ENCODE data around the gene SLC4A9. TPM values are rescaled to one million over a fixed set of nuclear protein-coding genes. Genes with fewer than 3 reads are reported as not detected.

Gene SLC4A9
- total and polyA plus RNA-seq, 2 experiments from 2014 or later, result 0.07 to 0.53 TPM

DNA sequence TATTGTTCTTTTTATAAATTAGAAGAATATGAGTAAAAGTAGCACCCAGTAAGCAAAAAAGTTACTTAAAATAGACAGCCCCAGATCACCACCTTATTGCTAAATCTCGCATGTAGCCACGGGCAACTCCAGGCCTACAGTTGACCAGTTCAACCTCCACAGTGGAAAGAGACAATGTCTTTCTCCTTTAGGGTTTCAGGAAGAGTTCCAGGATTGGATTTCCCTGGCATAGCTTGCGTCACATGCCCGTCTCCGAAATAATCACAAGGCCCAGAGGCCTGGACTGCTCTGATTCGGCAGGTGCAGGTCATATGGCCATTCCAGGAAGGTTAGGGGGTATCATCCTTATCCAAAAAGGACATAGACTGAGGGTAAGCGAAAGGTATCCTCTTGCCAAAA, 47.2 kb upstream of the SLC4A9 start:
- H3K4me3 ChIP-seq, result no peak overlapping the region
- no peak overlapping the region for H3K4me2 ChIP-seq
- H3K9me2 ChIP-seq (replicated peaks; ENCODE audit: insufficient read depth), result no peaks in the 10 kb centered on the region
- H3K27ac ChIP-seq, result no peak overlapping the region
- no peaks in the 10 kb centered on the region for H3K36me3 ChIP-seq (replicated peaks; ENCODE audit: insufficient read depth, low read depth)
- no peak for DNase-seq (ENCODE audit: low spot score)
- no peaks in the 10 kb centered on the region for H3K27me3 ChIP-seq
- no peaks in the 10 kb centered on the region for H3K4me1 ChIP-seq (ENCODE audit: insufficient read depth)
- no peak overlapping the region for H2AFZ ChIP-seq
- 92% methylated on average over 7 of the region's 7 CpGs for WGBS (ENCODE audit: low lambda C conversion rate, missing lambda C conversion rate)
- no peaks in the 10 kb centered on the region for H3K79me2 ChIP-seq
- H4K20me1 ChIP-seq (ENCODE audit: insufficient read depth, poor library complexity, severe bottlenecking), result no peaks in the 10 kb centered on the region
- no peaks in the 10 kb centered on the region for H3K9me3 ChIP-seq (ENCODE audit: low read depth)
- TF ChIP-seq EZH2phosphoT487 (IDR thresholded peaks at IDR 0.05; ENCODE audit: low read depth, severe bottlenecking, unreplicated experiment) (no peak), EZH2 (IDR thresholded peaks at IDR 0.05; ENCODE audit: borderline replicate concordance) (no peak)
- TF ChIP-seq, protein P1, sequence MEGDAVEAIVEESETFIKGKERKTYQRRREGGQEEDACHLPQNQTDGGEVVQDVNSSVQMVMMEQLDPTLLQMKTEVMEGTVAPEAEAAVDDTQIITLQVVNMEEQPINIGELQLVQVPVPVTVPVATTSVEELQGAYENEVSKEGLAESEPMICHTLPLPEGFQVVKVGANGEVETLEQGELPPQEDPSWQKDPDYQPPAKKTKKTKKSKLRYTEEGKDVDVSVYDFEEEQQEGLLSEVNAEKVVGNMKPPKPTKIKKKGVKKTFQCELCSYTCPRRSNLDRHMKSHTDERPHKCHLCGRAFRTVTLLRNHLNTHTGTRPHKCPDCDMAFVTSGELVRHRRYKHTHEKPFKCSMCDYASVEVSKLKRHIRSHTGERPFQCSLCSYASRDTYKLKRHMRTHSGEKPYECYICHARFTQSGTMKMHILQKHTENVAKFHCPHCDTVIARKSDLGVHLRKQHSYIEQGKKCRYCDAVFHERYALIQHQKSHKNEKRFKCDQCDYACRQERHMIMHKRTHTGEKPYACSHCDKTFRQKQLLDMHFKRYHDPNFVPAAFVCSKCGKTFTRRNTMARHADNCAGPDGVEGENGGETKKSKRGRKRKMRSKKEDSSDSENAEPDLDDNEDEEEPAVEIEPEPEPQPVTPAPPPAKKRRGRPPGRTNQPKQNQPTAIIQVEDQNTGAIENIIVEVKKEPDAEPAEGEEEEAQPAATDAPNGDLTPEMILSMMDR (IDR thresholded peaks at IDR 0.05; ENCODE audit: poor library complexity), result no peak

DNA sequence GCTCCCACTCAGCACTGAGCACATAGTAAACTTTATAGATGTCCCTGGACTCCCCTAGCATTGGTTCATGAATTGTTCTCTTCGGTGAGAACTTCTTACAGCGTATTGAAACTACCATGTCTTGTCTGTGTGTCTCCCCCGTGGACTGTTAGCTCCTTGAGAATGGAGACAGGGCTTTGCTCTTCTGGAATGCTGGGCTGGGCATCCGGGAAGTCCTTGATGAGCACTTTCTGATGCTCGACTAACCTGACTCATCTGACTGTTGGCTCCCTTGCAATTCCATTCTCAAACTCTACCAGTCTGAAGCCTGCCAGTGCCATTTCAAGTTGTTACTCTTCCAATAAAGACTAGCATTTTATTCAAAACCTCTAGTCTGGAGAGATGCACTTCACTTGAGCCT, 42.1 kb upstream of the SLC4A9 start:
- TF ChIP-seq EZH2 (IDR thresholded peaks at IDR 0.05; ENCODE audit: borderline replicate concordance) (no peak), EZH2phosphoT487 (IDR thresholded peaks at IDR 0.05; ENCODE audit: low read depth, severe bottlenecking, unreplicated experiment) (no peak)
- TF ChIP-seq, protein P1 (IDR thresholded peaks at IDR 0.05; ENCODE audit: poor library complexity), result no peak
- 81% methylated on average over 5 of the region's 5 CpGs for WGBS (ENCODE audit: low lambda C conversion rate, missing lambda C conversion rate)
- no peak overlapping the region for H3K4me2 ChIP-seq

DNA sequence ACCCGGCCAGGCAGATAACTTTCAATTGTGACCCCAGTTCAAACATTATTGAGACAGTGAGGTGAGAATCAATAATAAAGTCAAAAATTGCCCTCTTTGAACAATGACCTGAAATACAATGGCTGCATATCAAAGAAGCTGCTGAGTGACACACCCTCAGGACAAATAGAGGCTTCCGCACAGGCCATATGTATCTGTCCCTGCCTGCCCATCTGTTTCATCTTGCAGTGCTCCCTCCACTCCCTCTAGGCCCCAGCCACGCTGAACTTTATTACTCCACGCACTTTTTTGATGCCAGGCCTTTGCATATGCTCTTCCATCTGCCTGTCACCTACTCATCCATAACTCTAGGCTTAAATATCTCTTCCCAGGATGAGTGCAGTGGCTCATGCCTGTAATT, 41.2 kb upstream of the SLC4A9 start:
- 76% methylated on average over 4 of the region's 4 CpGs for WGBS (ENCODE audit: low lambda C conversion rate, missing lambda C conversion rate)
- DNase-seq (ENCODE audit: low spot score), result no peak

More for the DNA sequence above, 42.1 kb upstream of the SLC4A9 start:
- Histone ChIP-seq H3K4me1 (ENCODE audit: insufficient read depth) (no peaks in the 10 kb centered on the region), H2AFZ (no peak overlapping the region), H3K27ac (no peak overlapping the region), H3K27me3 (no peaks in the 10 kb centered on the region), H4K20me1 (ENCODE audit: insufficient read depth, poor library complexity, severe bottlenecking) (no peaks in the 10 kb centered on the region), H3K79me2 (no peaks in the 10 kb centered on the region), H3K4me3 (no peak overlapping the region), H3K36me3 (replicated peaks; ENCODE audit: insufficient read depth, low read depth) (no peaks in the 10 kb centered on the region), H3K9me2 (replicated peaks; ENCODE audit: insufficient read depth) (no peaks in the 10 kb centered on the region), H3K9me3 (ENCODE audit: low read depth) (no peaks in the 10 kb centered on the region)
- no peak for DNase-seq (ENCODE audit: low spot score)

More for the DNA sequence above, 41.2 kb upstream of the SLC4A9 start:
- TF ChIP-seq, protein P1 (IDR thresholded peaks at IDR 0.05; ENCODE audit: poor library complexity), result no peak
- no peak for TF ChIP-seq EZH2phosphoT487 (IDR thresholded peaks at IDR 0.05; ENCODE audit: low read depth, severe bottlenecking, unreplicated experiment)
- no peaks in the 10 kb centered on the region for H3K27me3 ChIP-seq
- no peak overlapping the region for H3K4me2 ChIP-seq
- H3K79me2 ChIP-seq, result no peaks in the 10 kb centered on the region
- H3K9me2 ChIP-seq (replicated peaks; ENCODE audit: insufficient read depth), result no peaks in the 10 kb centered on the region
- no peaks in the 10 kb centered on the region for H3K9me3 ChIP-seq (ENCODE audit: low read depth)
- H2AFZ ChIP-seq, result no peak overlapping the region
- H3K36me3 ChIP-seq (replicated peaks; ENCODE audit: insufficient read depth, low read depth), result no peaks in the 10 kb centered on the region
- no peak overlapping the region for H3K4me3 ChIP-seq
- peaks cover 7% of the 10 kb centered on the region for H3K4me1 ChIP-seq (ENCODE audit: insufficient read depth)
- H4K20me1 ChIP-seq (ENCODE audit: insufficient read depth, poor library complexity, severe bottlenecking), result no peaks in the 10 kb centered on the region
- no peak overlapping the region for H3K27ac ChIP-seq

Measured in hepatocyte (in vitro differentiated cells).